Spleen (tissue), 11 donors: Measurements from ENCODE around the gene MOB2. TPM values are rescaled to one million over a fixed set of nuclear protein-coding genes. Genes with fewer than 3 reads are reported as not detected.

Experiments used
- DNase-seq: peaks from one replicate; pipeline ENCODE4 v3.0.0-alpha.2; 2020
- H3K27ac ChIP-seq, 8 donors: fragments of 200-600 bp; sonication (generic) in 7 of 8; 1 replicate in 4 of 8; 2 replicates in 4 of 8; pipeline versions ENCODE4 v1.5.0 to v1.8.0; 2016 to 2021; ENCODE audit warnings: inconsistent platforms in 4 of 8, mild to moderate bottlenecking in 4 of 8, moderate library complexity in 1 of 8
- H3K27me3 ChIP-seq, 7 donors: fragments of 200-600 bp; sonication (generic) in 6 of 7; replicated peaks in 1 of 7; 1 replicate in 4 of 7; 2 replicates in 3 of 7; pipeline versions ENCODE4 v1.5.0 to v1.8.0; 2016 to 2021; ENCODE audit warnings: inconsistent platforms in 3 of 7, mild to moderate bottlenecking in 1 of 7
- H3K36me3 ChIP-seq, 6 donors: fragments of 200-600 bp; sonication (generic) in 5 of 6; 1 replicate in 4 of 6; 2 replicates in 2 of 6; pipeline versions ENCODE4 v1.5.0 to v1.8.0; 2016 to 2021; ENCODE audit warnings: inconsistent platforms in 2 of 6
- H3K4me1 ChIP-seq, 6 donors: fragments of 200-600 bp; sonication (generic) in 5 of 6; 1 replicate in 3 of 6; 2 replicates in 3 of 6; pipeline versions ENCODE4 v1.5.0 to v1.8.0; 2016 to 2021; ENCODE audit warnings: inconsistent platforms in 3 of 6
- H3K4me3 ChIP-seq, 8 donors: fragments of 200-600 bp; sonication (generic) in 7 of 8; 1 replicate in 4 of 8; 2 replicates in 4 of 8; pipeline versions ENCODE4 v1.5.0 to v1.8.0; 2016 to 2021; ENCODE audit warnings: inconsistent platforms in 4 of 8, mild to moderate bottlenecking in 4 of 8, moderate library complexity in 2 of 8
- H3K9me3 ChIP-seq, 8 donors: fragments of 200-600 bp; sonication (generic) in 7 of 8; 1 replicate in 4 of 8; 2 replicates in 4 of 8; pipeline versions ENCODE4 v1.5.0 to v1.8.0; 2016 to 2021; ENCODE audit warnings: inconsistent platforms in 4 of 8
- POLR2A ChIP-seq, 3 donors: fragments of 450-650 bp; IDR thresholded peaks; one replicate each; pipeline ENCODE4 v1.5.1; 2017; ENCODE audit warnings: antibody characterized with exemption in 3 of 3, mild to moderate bottlenecking in 1 of 3
- POLR2AphosphoS5 ChIP-seq, 3 donors: sonication (generic); formaldehyde crosslinking; IDR thresholded peaks; one replicate each; pipeline ENCODE4 v1.5.1; 2017; ENCODE audit warnings: antibody characterized with exemption in 3 of 3
- WGBS, 5 donors: extraction: QIAGEN DNeasy Blood & Tissue Kit in 3 of 5; methylation state at CpG; one replicate each; pipeline versions ENCODE4 v1.1.5 to v1.1.7; 2013 to 2018; 5-methylcytosine and 5-hydroxymethylcytosine counted together
- intact Hi-C: fragments of 100-400 bp; cut with DNase I; formaldehyde crosslinking; loops from one replicate; pipeline ENCODE4 v1.15.0; 2023; ENCODE audit warnings: low total_unique reads
- polyA plus RNA-seq, 3 donors: library from polyadenylated mRNA; stranded (reverse); fragments of 200-250 nt; gene quantifications; one replicate each; pipeline ENCODE4 v1.2.1, GENCODE V29; 2013
- total RNA-seq, 7 donors: library from RNA; depleted of rRNA in 3 of 7; stranded (reverse); fragments of >200 nt in 3 of 7; fragmentation: NEBNext Ultra II Directional in 4 of 7; extraction: Animal tissue kit (Norgen Biotek cat#: 25700) in 4 of 7; gene quantifications; one replicate each; pipeline versions ENCODE4 v1.1.0 to v1.2.1, GENCODE V29; 2016 to 2021
- TF ChIP-seq, protein P1 (sequence below), 11 experiments: fragments of 200-600 bp in 7 of 11; fragments of 450-650 bp in 4 of 11; sonication (generic) in 4 of 11; IDR thresholded peaks in 8 of 11; conservative IDR thresholded peaks in 3 of 11; 1 replicate in 7 of 11; 2 replicates in 4 of 11; pipeline versions ENCODE4 v1.4.0 to v1.8.0; 2016 to 2021; ENCODE audit warnings: antibody characterized with exemption in 11 of 11, inconsistent platforms in 4 of 11, mild to moderate bottlenecking in 1 of 11
- donor health status: healthy with polysubstance abuse.
- donor health status: DM: no; HTN: no; CAD: no; lungs with moderate emphysema.
- donor health status: DM: no; HTN: no; CAD: no.
- donor health status: Bipolar disorder and iron deficiency.
- donor health status: healthy.
- donor health status: DM: no; HTN: no; CAD: no.
- donor health status: DM: yes; HTN: yes; CAD: no.

MOB2 gene
- total and polyA plus RNA-seq, 10 donors = 28.1 to 51.5 (median 41.5) TPM

DNA sequence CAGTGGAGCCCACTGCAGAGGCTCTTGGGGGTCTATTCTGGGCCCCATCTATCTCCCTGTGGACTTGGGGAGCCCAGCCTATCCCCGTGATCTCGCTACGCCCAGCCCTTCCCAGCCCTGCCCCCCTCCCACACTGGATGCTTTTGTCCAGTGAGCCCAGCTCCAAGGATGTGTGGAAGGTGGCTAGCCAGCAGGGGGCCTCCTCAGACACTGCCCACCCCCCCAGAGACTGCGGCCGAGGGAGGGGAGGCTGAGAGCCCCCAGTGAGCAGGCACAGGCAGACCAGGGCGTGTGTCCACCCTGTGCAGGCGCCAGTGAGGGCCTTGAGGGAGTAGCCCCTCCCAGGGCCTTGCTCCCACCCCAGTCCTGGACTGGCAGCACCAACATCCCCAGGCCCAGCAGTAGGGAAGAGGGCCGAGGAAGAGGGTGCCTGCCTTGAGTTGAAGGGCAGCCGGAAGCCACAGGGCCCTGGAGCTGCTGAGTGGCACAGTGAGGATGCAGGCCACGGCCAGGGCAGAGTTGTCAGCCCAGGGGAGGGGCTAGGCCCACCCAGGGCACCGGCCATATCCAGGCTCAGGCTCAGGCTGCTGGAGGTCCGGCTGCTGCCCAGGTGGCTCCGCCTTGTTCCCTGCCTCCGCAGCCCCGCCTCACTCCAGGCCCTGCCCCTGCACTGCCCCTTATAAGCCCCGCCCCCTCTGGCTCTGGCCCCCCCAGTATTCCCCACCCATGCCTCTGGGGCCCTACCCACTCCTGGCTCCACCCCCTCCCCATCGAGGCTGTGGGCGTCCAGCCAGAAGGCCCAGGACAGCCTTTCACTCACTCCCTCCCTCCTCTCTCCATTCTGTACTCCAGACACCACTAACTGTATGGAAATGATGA is 28.0 kb downstream of the MOB2 start:
- DNase-seq = no peak
- TF ChIP-seq POLR2A (IDR thresholded peaks at IDR 0.05) = no peak
- TF ChIP-seq, protein P1, sequence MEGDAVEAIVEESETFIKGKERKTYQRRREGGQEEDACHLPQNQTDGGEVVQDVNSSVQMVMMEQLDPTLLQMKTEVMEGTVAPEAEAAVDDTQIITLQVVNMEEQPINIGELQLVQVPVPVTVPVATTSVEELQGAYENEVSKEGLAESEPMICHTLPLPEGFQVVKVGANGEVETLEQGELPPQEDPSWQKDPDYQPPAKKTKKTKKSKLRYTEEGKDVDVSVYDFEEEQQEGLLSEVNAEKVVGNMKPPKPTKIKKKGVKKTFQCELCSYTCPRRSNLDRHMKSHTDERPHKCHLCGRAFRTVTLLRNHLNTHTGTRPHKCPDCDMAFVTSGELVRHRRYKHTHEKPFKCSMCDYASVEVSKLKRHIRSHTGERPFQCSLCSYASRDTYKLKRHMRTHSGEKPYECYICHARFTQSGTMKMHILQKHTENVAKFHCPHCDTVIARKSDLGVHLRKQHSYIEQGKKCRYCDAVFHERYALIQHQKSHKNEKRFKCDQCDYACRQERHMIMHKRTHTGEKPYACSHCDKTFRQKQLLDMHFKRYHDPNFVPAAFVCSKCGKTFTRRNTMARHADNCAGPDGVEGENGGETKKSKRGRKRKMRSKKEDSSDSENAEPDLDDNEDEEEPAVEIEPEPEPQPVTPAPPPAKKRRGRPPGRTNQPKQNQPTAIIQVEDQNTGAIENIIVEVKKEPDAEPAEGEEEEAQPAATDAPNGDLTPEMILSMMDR (IDR thresholded peaks at IDR 0.05 in 8 of 11, conservative IDR thresholded peaks at IDR 0.05 in 3 of 11) = peak in 6 of 11 experiments; percentile 23 to 40 (median 31)
- TF ChIP-seq POLR2AphosphoS5 (IDR thresholded peaks at IDR 0.05) = peak in 2 of 3 donors; percentile 38 to 56
- H3K9me3 ChIP-seq = no peaks in the 10 kb centered on the region
- H3K4me1 ChIP-seq = peaks cover 4 to 57% (median 26%) of the 10 kb centered on the region in 6 donors
- peak overlapping the region in 4 of 8 donors; percentile 27 to 82 (median 80) for H3K27ac ChIP-seq
- peak overlapping the region in 2 of 8 donors; percentile 15 to 37 for H3K4me3 ChIP-seq
- H3K27me3 ChIP-seq = peaks cover 0 to 3% (median 0%) of the 10 kb centered on the region in 7 donors
- intact Hi-C loops = no loop called here
- WGBS, 5 donors = 50 to 76% (median 58%) methylated on average over 13 to 18 of the region's 18 CpGs
- H3K36me3 ChIP-seq = peaks cover 0 to 13% (median 0%) of the 10 kb centered on the region in 6 donors

DNA sequence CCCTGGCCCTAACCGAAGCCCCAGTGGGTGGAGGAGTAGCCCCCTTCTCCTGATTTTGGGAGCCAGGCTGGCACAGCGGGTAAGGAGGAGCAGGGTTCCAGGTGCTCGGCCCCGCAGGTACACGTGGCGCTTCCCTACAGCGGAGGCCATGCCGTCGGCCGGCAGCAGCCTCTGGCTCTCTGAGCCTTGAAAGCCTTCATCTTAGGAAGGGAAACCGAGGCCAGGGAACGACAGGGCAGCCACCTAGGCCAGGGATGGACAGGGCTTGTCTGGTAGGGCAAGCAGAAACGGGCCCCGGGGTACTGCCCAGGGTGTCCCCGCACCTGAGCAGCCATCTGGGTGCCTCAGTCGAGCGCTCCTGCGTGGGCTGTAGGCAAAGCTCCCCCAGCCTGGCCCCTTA is 28.7 kb downstream of the MOB2 start:
- peaks cover 4 to 63% (median 32%) of the 10 kb centered on the region in 6 donors for H3K4me1 ChIP-seq
- no peak overlapping the region for H3K4me3 ChIP-seq
- no peaks in the 10 kb centered on the region for H3K9me3 ChIP-seq
- DNase-seq = no peak
- peak overlapping the region in 1 of 8 donors; percentile 82 for H3K27ac ChIP-seq
- TF ChIP-seq POLR2AphosphoS5 (IDR thresholded peaks at IDR 0.05) = no peak
- TF ChIP-seq, protein P1 (IDR thresholded peaks at IDR 0.05 in 8 of 11, conservative IDR thresholded peaks at IDR 0.05 in 3 of 11) = no peak
- TF ChIP-seq POLR2A (IDR thresholded peaks at IDR 0.05) = no peak
- intact Hi-C loops = no loop called here
- H3K27me3 ChIP-seq = peaks cover 0 to 10% (median 0%) of the 10 kb centered on the region in 7 donors
- H3K36me3 ChIP-seq = peaks cover 0 to 9% (median 0%) of the 10 kb centered on the region in 6 donors
- 79 to 93% (median 91%) methylated on average over 10 to 18 of the region's 18 CpGs for WGBS, 5 donors

DNA sequence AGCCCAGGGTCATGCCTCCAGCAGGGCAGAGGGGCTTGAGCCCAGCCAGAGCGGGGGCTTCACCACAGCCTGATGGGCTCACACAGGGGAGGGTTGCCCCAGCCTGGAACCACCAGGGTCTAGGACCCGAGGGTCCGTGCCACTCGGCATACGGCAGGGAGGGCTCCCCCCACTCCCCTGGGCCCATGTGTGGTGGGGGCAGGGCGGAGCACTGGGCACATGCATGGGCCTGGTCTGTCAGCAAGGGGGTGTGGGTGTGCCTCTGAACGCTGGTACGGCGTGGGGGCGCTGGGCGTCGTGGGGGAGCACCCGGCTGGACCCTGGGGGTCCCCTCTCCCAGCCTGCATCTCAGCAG is 29.3 kb downstream of the MOB2 start:
- Histone ChIP-seq H3K27me3 (peaks cover 0 to 16% (median 0%) of the 10 kb centered on the region in 7 donors), H3K9me3 (no peaks in the 10 kb centered on the region), H3K4me3 (no peak overlapping the region), H3K36me3 (peaks cover 0 to 4% (median 0%) of the 10 kb centered on the region in 6 donors), H3K27ac (no peak overlapping the region), H3K4me1 (peaks cover 4 to 68% (median 33%) of the 10 kb centered on the region in 6 donors)
- intact Hi-C loops = no loop called here
- no peak for TF ChIP-seq POLR2AphosphoS5 (IDR thresholded peaks at IDR 0.05)
- no peak for TF ChIP-seq POLR2A (IDR thresholded peaks at IDR 0.05)
- TF ChIP-seq, protein P1 (IDR thresholded peaks at IDR 0.05 in 8 of 11, conservative IDR thresholded peaks at IDR 0.05 in 3 of 11) = no peak
- no peak for DNase-seq
- WGBS, 5 donors = 77 to 89% (median 86%) methylated on average over 6 to 13 of the region's 13 CpGs
